Ishikawa (cell line): ENCODE measurements around the gene VDR.

Experiments used
- CREB1 ChIP-seq: IDR thresholded peaks from 2 replicates; pipeline ENCODE4 v1.6.1; 2012; ENCODE audit warnings: low read depth
- EGR1 ChIP-seq: IDR thresholded peaks from 2 replicates; pipeline ENCODE4 v1.6.1; 2012
- FOXM1 ChIP-seq: IDR thresholded peaks from 2 replicates; pipeline ENCODE4 v1.6.1; 2012; ENCODE audit warnings: low read depth, borderline replicate concordance
- MAX ChIP-seq: IDR thresholded peaks from 2 replicates; pipeline ENCODE4 v1.6.1; 2012
- NFIC ChIP-seq: IDR thresholded peaks from 2 replicates; pipeline ENCODE4 v1.6.1; 2012
- RAD21 ChIP-seq: IDR thresholded peaks from 2 replicates; pipeline ENCODE4 v1.6.1; 2012; ENCODE audit warnings: low read depth
- REST ChIP-seq: IDR thresholded peaks from 2 replicates; pipeline ENCODE4 v1.6.1; 2012; ENCODE audit warnings: low read depth, mild to moderate bottlenecking
- TAF1 ChIP-seq: IDR thresholded peaks from 2 replicates; pipeline ENCODE4 v1.6.1; 2012; ENCODE audit warnings: low read depth, mild to moderate bottlenecking
- TCF12 ChIP-seq: IDR thresholded peaks from 2 replicates; pipeline ENCODE4 v1.6.1; 2012; ENCODE audit warnings: low read depth
- TEAD4 ChIP-seq: IDR thresholded peaks from 2 replicates; pipeline ENCODE4 v1.6.1; 2012
- USF1 ChIP-seq: IDR thresholded peaks from 2 replicates; pipeline ENCODE4 v1.6.1; 2012
- YY1 ChIP-seq: IDR thresholded peaks from 2 replicates; pipeline ENCODE4 v1.6.1; 2012; ENCODE audit warnings: low read depth

- TF ChIP-seq YY1 (no peak), RAD21 (no peak), NFIC (no peak), TAF1 (no peak), TEAD4 (no peak), MAX (no peak), USF1 (no peak), CREB1 (no peak), FOXM1 (no peak), REST (no peak), TCF12 (no peak), EGR1 (no peak)
Observed at GRCh38 chr12:47841910-47842309, 62.9 kb downstream of the VDR start.
